ENCODE results near the gene NOX1.
A peak's percentile ranks its signal among the peaks of the same experiment; 100 is the strongest.

Gene NOX1

DNA sequence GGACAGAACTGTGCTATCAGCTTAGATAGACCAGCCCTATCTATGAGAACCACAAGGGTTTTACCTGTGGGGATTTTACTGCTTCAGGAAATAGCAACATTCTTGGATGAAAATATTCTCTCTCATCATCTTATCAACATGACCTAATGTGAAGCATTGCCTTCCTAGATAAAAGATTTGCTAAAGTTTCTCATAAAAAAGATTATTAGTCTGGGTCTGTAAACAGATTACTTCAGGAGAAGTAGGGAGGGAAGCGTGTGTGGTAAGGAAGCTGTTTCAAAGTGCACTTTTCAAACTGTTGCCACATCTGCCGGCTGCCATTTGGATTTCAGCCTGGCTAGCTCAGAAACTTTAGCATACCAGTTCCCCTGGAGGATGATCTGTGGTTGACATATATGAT is at the start of gene NOX1:
TSS of gene NOX1 (minus strand) at position 35 of the 400 bp plus-strand sequence. CDS start 220 bp downstream, outside the sequence.
- DNase-seq (ENCODE audit: low spot score): no peak

- DNase-seq (ENCODE audit: low spot score): no peak
Observed at GRCh38 chrX:100915562-100915961, 41.4 kb upstream of the NOX1 start.

GRCh38 chrX:100913111-100913510 is 39.0 kb upstream of the NOX1 start:
- no peak for DNase-seq (ENCODE audit: low spot score)

GRCh38 chrX:100911731-100912130 is 37.6 kb upstream of the NOX1 start:
- DNase-seq (ENCODE audit: low spot score): no peak

GRCh38 chrX:100905620-100906019 is 31.5 kb upstream of the NOX1 start:
- no peak for DNase-seq (ENCODE audit: low spot score)

- DNase-seq (ENCODE audit: low spot score): no peak
Observed at GRCh38 chrX:100904433-100904832, 30.3 kb upstream of the NOX1 start.

- DNase-seq (ENCODE audit: low spot score): peak; percentile 15
Observed at GRCh38 chrX:100895365-100896075, 21.4 kb upstream of the NOX1 start.

- no peak for DNase-seq (ENCODE audit: low spot score)
Observed at GRCh38 chrX:100883654-100884053, 9.5 kb upstream of the NOX1 start.

DNA sequence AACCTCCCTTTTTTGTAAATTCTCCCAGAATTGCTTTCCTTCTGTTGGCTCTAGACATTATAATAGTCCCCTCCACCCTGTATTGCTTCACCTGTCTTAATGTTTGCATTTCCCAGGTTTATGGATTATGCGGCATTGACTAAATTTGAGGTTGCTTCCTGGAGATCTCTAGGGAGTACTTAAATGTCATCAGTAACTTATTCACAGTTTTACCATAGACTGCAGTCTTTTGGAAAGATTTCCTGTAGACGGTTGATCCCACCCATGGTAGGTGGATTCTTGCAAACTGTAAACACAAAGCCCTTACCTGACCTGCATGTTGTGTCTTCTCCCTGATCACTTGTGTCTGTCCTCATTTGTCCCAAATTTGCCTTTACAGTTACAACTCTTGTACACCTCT is 6.2 kb upstream of the NOX1 start:
- no peak for DNase-seq (ENCODE audit: low spot score)

- peak; percentile 10 for DNase-seq (ENCODE audit: low spot score)
Observed at GRCh38 chrX:100871594-100872560, 2.3 kb downstream of the NOX1 start.

- DNase-seq (ENCODE audit: low spot score): no peak
Observed at GRCh38 chrX:100870527-100870926, 3.6 kb downstream of the NOX1 start.

DNA sequence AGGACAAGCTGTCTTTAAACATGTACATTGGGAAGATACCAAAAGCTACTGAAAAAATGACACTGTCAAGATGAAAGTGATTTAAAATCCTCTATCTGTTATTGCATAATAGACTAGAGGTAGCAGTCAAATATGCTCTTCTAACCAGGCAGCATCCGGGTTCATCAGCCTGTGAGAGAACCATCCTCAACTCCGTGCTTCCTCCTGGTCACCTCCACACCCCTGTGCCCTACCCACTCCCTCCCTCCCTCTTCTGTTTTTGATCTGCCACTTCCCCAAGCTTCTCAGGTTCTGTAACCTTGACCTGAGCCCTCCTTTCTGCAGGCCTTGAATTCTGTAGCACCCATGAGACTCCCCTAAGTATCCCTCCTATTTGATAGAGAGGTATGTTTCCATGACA is 5.9 kb downstream of the NOX1 start:
- no peak for DNase-seq (ENCODE audit: low spot score)

- peak; percentile 14 for DNase-seq (ENCODE audit: low spot score)
Observed at GRCh38 chrX:100864657-100865391, 9.3 kb downstream of the NOX1 start.

DNA sequence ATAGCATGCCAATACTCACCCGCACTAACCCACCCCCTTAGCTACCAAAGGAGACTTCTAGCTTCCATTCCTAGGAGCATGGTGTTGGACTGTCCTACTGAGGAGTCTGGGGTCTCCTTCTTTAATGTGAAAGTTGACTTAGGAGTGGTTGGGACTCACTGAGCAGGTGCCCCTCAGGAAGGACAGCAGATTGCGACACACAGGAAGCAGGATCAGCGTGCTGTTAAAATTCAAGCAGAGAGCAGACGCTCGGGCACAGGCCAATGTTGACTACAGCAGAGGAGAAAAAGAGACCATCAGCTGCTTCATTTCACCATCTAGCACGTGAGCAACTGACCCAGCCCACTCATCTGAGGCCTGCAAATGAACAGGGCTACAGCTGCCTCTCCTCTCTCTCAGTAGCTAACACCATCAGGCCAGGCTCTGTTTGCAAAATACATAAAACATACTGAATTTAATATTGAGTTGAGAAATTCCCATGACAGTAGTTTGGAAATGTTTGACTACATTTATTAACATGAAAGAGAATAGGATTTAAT is 10.8 kb downstream of the NOX1 start:
- no peak for DNase-seq (ENCODE audit: low spot score)

- DNase-seq (ENCODE audit: low spot score): no peak
Observed at GRCh38 chrX:100852810-100853209, 21.3 kb downstream of the NOX1 start.

DNA sequence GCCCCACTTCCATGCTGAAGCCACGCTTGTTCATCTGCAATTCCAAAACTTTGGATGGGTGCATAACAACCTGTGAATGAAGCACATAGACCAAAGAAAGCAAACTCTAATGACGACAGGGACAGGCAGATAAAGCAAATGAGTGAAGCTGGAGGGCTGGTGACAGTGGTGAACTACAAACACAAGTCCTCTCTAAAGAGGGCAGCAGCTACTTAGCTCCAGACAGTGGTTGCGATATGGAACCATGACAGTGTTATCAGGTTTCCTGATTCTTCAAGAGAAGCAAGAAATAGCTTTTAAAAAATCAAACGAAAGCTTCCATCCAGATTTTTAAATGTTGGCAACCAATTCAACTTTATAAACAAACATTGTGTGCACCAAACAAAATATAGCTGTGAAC is 23.8 kb downstream of the NOX1 start:
- DNase-seq (ENCODE audit: low spot score): no peak

GRCh38 chrX:100831219-100831946 is 42.8 kb downstream of the NOX1 start:
- DNase-seq (ENCODE audit: low spot score): no peak

GRCh38 chrX:100830547-100830946 is 43.6 kb downstream of the NOX1 start:
- DNase-seq (ENCODE audit: low spot score): no peak

- no peak for DNase-seq (ENCODE audit: low spot score)
Observed at GRCh38 chrX:100830143-100830542, 44.0 kb downstream of the NOX1 start.

DNA sequence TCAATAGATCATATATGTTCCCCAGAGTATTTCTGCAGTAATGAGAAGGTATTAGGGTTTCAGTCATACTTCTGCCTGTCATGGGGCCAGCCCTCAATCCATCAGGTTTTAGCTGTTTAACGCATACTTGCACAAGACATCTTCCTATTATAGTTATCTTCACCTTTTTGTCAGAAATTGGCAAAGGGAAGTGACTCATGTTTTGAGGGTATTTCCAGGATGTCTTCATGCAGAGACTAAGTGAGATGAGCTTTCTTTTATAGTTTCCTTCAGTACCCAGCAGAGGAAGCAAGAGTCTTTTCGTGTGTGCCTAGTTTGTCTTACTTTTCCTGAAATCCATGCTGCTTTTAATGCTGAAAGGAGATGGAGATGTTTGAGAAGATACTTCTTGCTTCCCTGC is 44.4 kb downstream of the NOX1 start:
- DNase-seq (ENCODE audit: low spot score): no peak

GRCh38 chrX:100819837-100820666 is 54.1 kb downstream of the NOX1 start, which contains the start of gene CSTF2:
CSTF2 (plus strand) TSS chrX:100820391; CDS start chrX:100820417, 26 bp downstream.
- DNase-seq (ENCODE audit: low spot score): peak; percentile 67

Data from hepatic stellate cell (primary cell).